Measurements from ENCODE around the gene SLC29A1.

The SLC29A1 gene

DNA sequence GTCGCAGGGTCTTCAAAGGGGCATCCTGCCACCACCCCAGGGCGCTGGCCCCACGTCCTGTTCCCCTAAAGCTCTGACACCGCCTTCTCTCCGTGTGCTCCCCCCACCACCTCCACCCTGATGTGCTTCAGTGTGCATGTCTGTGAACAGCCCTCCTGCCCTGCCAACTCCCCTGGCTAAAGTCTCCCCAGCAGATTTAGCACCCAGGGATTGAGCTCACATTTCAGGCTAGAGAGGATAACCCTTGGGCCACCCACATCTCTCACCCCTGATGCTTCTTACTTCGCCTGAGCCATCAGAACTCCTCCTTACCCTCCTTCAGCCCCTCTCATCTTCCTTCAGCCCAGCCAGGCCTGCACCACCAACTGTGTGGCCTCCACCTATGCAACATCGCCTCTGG lies 54.4 kb downstream of the SLC29A1 start:
- in situ Hi-C loops (cut with MboI; ENCODE audit: low sequenced_read_pairs) = no loop called here

DNA sequence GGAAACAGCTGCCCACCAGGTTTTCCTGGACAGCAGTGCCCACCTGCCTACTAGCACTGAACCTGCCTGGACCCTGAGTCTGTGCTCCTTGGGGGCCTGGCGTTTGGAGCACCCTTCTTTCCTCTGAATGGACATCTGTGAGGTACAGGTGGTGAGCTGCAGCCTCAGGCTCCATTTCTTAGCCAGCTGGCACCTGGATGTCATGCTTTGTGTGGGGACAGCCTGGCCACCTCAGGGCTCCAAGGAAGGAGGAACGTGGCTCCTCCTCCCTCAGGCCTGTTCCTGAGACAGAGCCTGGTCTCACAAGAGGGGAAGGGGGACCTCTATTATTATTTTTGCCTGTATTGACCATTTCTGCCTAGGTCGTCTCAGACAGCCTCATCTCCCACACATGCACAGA lies 54.9 kb downstream of the SLC29A1 start:
- in situ Hi-C loops (cut with MboI; ENCODE audit: low sequenced_read_pairs) = no loop called here

- in situ Hi-C loops (cut with MboI; ENCODE audit: low sequenced_read_pairs) = no loop called here
Observed at GRCh38 chr6:44278774-44279697, 55.6 kb downstream of the SLC29A1 start.

Data from HL-60/S4 (cell line).